Calu3 (cell line): ENCODE results near the gene GAS2L1. TPM values are rescaled to one million over a fixed set of nuclear protein-coding genes. Genes with fewer than 3 reads are reported as not detected.

Experiments
- BruUV-seq: library from RNA; stranded (reverse); fragments of 400-500 nt; replicated peaks from 2 replicates; lab custom pipeline; 2021; lab: Mats Ljungman, UMichigan
- CTCF ChIA-PET: fragments of 300-600 bp; sonication (Branson Sonifier 250); formaldehyde crosslinking; loops from one replicate; lab custom pipeline; 2022; ENCODE audit warnings: antibody characterized with exemption; lab: Charles Lee
- DNase-seq: peaks from one replicate; pipeline ENCODE4 v3.0.0; 2022
- H3K27ac Mint-ChIP-seq: one replicate; pipeline ENCODE4 v1.8.0; 2022; ENCODE audit warnings: mixed read lengths; ENCODE audit not compliant: unreplicated experiment
- H3K27me3 Mint-ChIP-seq: one replicate; pipeline ENCODE4 v1.8.0; 2022; ENCODE audit warnings: mixed read lengths; ENCODE audit not compliant: unreplicated experiment
- H3K36me3 Mint-ChIP-seq: one replicate; pipeline ENCODE4 v1.8.0; 2022; ENCODE audit warnings: mild to moderate bottlenecking, moderate library complexity, mixed read lengths; ENCODE audit not compliant: insufficient read depth, unreplicated experiment
- H3K4me1 Mint-ChIP-seq: one replicate; pipeline ENCODE4 v1.8.0; 2022; ENCODE audit warnings: mild to moderate bottlenecking, low read depth, mixed read lengths; ENCODE audit not compliant: unreplicated experiment
- H3K4me3 Mint-ChIP-seq: one replicate; pipeline ENCODE4 v1.8.0; 2022; ENCODE audit warnings: mild to moderate bottlenecking, low read depth, moderate library complexity, mixed read lengths; ENCODE audit not compliant: unreplicated experiment
- H3K9me3 Mint-ChIP-seq: one replicate; pipeline ENCODE4 v1.8.0; 2022; ENCODE audit warnings: low read depth, mixed read lengths; ENCODE audit not compliant: unreplicated experiment
- CTCF ChIP-seq: fragments of 200-600 bp; IDR thresholded peaks from one replicate; pipeline ENCODE4 v1.8.0; 2022; ENCODE audit warnings: antibody characterized with exemption; ENCODE audit not compliant: unreplicated experiment
- intact Hi-C: fragments of 100-400 bp; cut with micrococcal nuclease; formaldehyde crosslinking; loops from one replicate; pipeline ENCODE4 v1.10.0; 2022; ENCODE audit not compliant: unreplicated experiment
- total RNA-seq: library from RNA; stranded (reverse); gene quantifications from 2 replicates; pipeline ENCODE4 v1.2.3, GENCODE V29; 2022

GAS2L1 gene
- total RNA-seq, 1 experiment from 2014 or later = 16.9 TPM

DNA sequence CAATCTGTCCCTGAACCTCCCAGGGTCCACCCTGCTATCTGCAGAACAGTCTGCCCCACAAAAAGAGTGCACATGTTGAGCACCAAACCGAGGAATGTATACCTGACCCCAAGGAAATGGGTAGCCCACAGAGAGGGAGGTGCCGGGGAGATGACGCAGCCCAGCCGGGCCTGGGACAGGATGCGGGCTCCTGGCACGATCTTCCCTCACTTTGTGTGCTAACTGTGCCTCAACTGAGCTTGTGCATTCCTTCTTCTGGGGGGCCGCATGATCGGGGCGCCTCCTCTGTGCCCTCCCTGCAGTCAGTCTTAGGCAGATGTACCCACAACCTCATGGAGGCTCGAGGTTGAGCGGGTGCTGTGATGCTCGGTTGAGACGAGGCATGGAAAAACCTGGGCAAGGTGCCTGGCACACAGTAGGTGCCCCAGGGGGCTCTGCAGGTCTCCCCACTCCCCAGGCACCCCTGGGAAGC, 2.4 kb downstream of the GAS2L1 start:
- intact Hi-C loops = no loop called here
- BruUV-seq = no TSS peak
- no peak for TF ChIP-seq CTCF
- Mint-ChIP-seq H3K27ac (no peak overlapping the region), H3K4me1 (peaks cover 30% of the 10 kb centered on the region), H3K36me3 (peaks cover 60% of the 10 kb centered on the region), H3K27me3 (peaks cover 8% of the 10 kb centered on the region), H3K4me3 (peak overlapping the region; percentile 81), H3K9me3 (no peaks in the 10 kb centered on the region)
- DNase-seq = no peak
- CTCF ChIA-PET = no interaction called here

DNA sequence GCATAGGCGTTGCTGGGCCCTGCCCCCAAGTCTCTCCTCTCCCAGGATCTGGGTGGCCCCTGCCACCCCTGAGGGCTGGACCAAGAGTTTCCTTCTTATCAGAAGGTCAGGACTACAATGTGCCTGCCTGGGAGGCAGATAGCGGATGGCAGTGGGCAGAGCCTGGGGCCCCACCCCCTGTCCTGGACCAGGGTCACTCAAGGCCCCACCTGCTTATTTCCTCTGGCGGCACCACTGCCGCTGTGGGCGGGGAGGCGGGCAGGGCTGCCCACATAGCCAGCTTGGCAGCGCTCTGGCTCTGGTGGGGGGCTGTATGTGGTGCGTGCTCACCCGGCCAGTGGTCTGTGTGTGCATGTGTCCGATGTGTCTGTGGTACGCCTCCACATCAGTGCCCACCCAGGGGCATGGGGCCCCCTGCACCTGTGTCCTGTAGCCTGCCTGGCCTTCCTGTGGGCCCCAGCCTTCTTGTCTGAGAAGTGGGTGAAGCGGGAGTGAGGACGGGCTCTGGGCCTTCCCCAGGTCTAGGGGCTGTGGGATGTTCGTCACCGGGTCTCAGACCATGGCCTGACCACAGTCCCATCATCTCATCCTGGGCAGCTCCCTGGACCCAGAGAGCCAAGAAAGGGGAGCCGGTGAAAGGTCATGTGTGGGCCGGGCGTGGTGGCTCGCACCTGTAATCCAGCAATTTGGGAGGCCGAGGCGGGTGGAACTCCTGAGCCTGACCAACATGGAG, 3.0 kb downstream of the GAS2L1 start:
- Mint-ChIP-seq H3K36me3 (peaks cover 56% of the 10 kb centered on the region), H3K4me1 (peaks cover 37% of the 10 kb centered on the region), H3K27ac (no peak overlapping the region), H3K27me3 (peaks cover 14% of the 10 kb centered on the region), H3K9me3 (no peaks in the 10 kb centered on the region), H3K4me3 (peak overlapping the region; percentile 81)
- intact Hi-C loops = no loop called here
- CTCF ChIA-PET = no interaction called here
- no TSS peak for BruUV-seq
- TF ChIP-seq CTCF = no peak
- DNase-seq = peak; percentile 41

DNA sequence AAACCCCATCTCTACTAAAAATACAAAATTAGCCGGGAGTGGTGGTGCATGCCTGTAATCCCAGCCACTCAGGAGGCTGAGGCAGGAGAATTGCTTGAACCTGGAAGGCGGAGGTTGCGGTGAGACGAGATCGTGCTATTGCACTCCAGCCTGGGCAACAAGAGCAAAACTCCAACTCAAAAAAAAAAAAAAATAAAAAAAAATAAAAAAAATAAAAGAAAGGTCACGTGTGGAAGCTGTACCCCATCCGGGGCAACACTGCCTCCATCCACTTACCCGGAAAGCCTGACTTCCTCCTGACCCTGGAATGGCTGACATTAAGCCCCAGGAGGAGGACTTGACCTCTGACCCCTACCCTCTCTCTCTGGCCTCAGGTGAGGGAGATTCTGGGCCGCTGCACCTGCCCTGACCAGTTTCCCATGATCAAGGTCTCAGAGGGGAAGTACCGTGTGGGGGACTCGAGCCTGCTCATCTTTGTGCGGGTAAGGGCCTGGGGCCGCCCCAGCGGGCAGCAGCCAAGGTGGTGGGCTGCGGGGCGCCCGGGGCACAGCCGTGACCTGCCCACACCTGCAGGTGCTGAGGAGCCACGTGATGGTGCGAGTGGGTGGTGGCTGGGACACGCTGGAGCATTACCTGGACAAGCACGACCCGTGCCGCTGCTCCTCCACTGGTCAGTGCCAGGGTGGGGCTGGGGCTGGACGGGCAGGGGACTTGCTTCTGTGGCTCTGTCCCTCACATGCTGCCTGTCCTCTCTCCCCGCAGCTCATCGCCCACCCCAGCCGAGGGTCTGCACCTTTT, 3.8 kb downstream of the GAS2L1 start:
- no TSS peak for BruUV-seq
- CTCF ChIA-PET = interaction anchor here (0.5 to 0.6 kb wide), 3 partner anchors 252 to 1799 kb away, joined by 3 to 5 read pairs (median 3); no protein-coding TSS in a partner anchor
- peaks cover 41% of the 10 kb centered on the region for H3K4me1 Mint-ChIP-seq
- H3K4me3 Mint-ChIP-seq = peak overlapping the region; percentile 41
- H3K36me3 Mint-ChIP-seq = peaks cover 48% of the 10 kb centered on the region
- DNase-seq = no peak
- peaks cover 21% of the 10 kb centered on the region for H3K27me3 Mint-ChIP-seq
- H3K9me3 Mint-ChIP-seq = no peaks in the 10 kb centered on the region
- H3K27ac Mint-ChIP-seq = peak overlapping the region; percentile 36
- intact Hi-C loops = no loop called here
- no peak for TF ChIP-seq CTCF

DNA sequence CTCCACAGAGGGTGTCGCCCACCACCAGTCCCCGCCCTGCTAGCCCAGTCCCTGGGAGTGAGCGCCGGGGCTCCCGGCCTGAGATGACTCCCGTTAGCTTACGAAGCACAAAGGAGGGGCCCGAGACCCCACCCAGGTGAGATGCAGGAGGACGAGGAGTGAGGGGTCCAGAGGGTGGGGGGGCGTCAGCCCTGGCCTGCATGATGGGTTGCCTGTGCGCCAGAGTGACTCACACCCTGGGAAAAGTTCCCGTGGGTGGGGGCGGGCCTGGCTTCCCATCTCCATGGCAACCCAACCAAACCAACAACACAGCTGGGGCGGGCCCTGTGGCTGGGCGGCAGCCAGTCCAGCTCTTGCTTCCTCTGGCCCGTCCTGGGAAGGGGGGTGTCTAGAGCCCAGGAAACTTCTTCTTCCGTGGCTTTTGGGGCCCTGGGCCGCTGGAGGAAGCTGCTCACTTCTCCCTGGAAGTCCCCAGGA, 4.5 kb downstream of the GAS2L1 start:
- no peaks in the 10 kb centered on the region for H3K9me3 Mint-ChIP-seq
- peaks cover 22% of the 10 kb centered on the region for H3K27me3 Mint-ChIP-seq
- H3K4me1 Mint-ChIP-seq = peaks cover 41% of the 10 kb centered on the region
- peak overlapping the region; percentile 41 for H3K4me3 Mint-ChIP-seq
- intact Hi-C loops = no loop called here
- peaks cover 42% of the 10 kb centered on the region for H3K36me3 Mint-ChIP-seq
- peak; percentile 97 for DNase-seq
- CTCF ChIA-PET = interaction anchor here (0.5 to 0.6 kb wide), 3 partner anchors 252 to 581 kb away, joined by 3 to 5 read pairs (median 4); no protein-coding TSS in a partner anchor
- no TSS peak for BruUV-seq
- TF ChIP-seq CTCF = no peak
- peak overlapping the region; percentile 36 for H3K27ac Mint-ChIP-seq
